Activated naive CD4-positive, alpha-beta T cell treated with anti-CD3 and anti-CD28 coated beads for 36 hours (primary cell): Measurements from ENCODE around the gene DHRS1. TPM values are rescaled to one million over a fixed set of nuclear protein-coding genes. Genes with fewer than 3 reads are reported as not detected.

ENCODE experiments used
- CTCF ChIA-PET: fragments of 350-600 bp; sonication (Branson Sonifier 250); formaldehyde crosslinking; loops from one replicate; lab custom pipeline; 2021; ENCODE audit warnings: antibody characterized with exemption; lab: Charles Lee
- DNase-seq: peaks from one replicate; pipeline ENCODE4 v3.0.0-alpha.2; 2020
- H3K27ac Mint-ChIP-seq: one replicate; pipeline ENCODE4 v1.8.0; 2021; ENCODE audit warnings: mild to moderate bottlenecking, mixed read lengths
- H3K27me3 Mint-ChIP-seq: one replicate; pipeline ENCODE4 v1.8.0; 2021; ENCODE audit warnings: low read depth, mixed read lengths
- H3K36me3 Mint-ChIP-seq: one replicate; pipeline ENCODE4 v1.8.0; 2021; ENCODE audit warnings: low read depth, mixed read lengths
- H3K4me1 Mint-ChIP-seq: one replicate; pipeline ENCODE4 v1.8.0; 2021; ENCODE audit warnings: low read depth, mixed read lengths
- H3K4me3 Mint-ChIP-seq: one replicate; pipeline ENCODE4 v1.8.0; 2021; ENCODE audit warnings: mild to moderate bottlenecking, moderate library complexity, mixed read lengths
- H3K9me3 Mint-ChIP-seq: one replicate; pipeline ENCODE4 v1.8.0; 2021; ENCODE audit warnings: mixed read lengths
- intact Hi-C: fragments of 100-400 bp; cut with micrococcal nuclease; formaldehyde crosslinking; loops from one replicate; pipeline ENCODE4 v1.15.1; 2023
- total RNA-seq, 2 experiments: library from RNA; stranded (reverse); gene quantifications; one replicate each; pipeline ENCODE4 v1.2.3, GENCODE V29; 2021

DHRS1 gene
- total RNA-seq, result 10 to 100 TPM; 11.8 to 13.8 TPM

- Mint-ChIP-seq H3K9me3 (no peaks in the 10 kb centered on the region), H3K4me1 (peaks cover 47% of the 10 kb centered on the region), H3K4me3 (peak within 1 kb of the TSS; percentile 87), H3K36me3 (peaks cover 14% of the 10 kb centered on the region), H3K27ac (peak within 1 kb of the TSS; percentile 89), H3K27me3 (no peaks in the 10 kb centered on the region)
- intact Hi-C loops, result loop anchor here (1.0 to 5.0 kb wide), 8 partner anchors 9 to 207 kb away; partner anchors contain the start of genes CHMP4A, DCAF11, GMPR2 and IPO4
- CTCF ChIA-PET, result interaction anchor here (0.6 to 9.3 kb wide), 18 partner anchors 8 to 152 kb away, joined by 3 to 310 read pairs (median 13); partner anchors contain the start of genes CHMP4A, CIDEB, IRF9 and LTB4R
- peak; percentile 94 for DNase-seq
Measured at GRCh38 chr14:24299255-24300191, at the start of gene DHRS1, which contains the start of gene NOP9. TSS of gene DHRS1 (minus strand) at chr14:24299780. CDS start at chr14:24299106, 674 bp downstream. TSS of gene NOP9 (plus strand) at chr14:24299850. CDS start at chr14:24299955, 105 bp downstream.

- no peak overlapping the region for H3K4me3 Mint-ChIP-seq
- DNase-seq, result no peak
- peaks cover 34% of the 10 kb centered on the region for H3K27me3 Mint-ChIP-seq
- CTCF ChIA-PET, result interaction anchor here (0.6 to 5.3 kb wide), 5 partner anchors 11 to 83 kb away, joined by 5 to 34 read pairs (median 8); partner anchors contain the start of genes ADCY4, CBLN3 and KHNYN
- intact Hi-C loops, result no loop called here
- no peaks in the 10 kb centered on the region for H3K4me1 Mint-ChIP-seq
- no peaks in the 10 kb centered on the region for H3K36me3 Mint-ChIP-seq
- H3K9me3 Mint-ChIP-seq, result no peaks in the 10 kb centered on the region
- no peak overlapping the region for H3K27ac Mint-ChIP-seq
Measured at GRCh38 chr14:24348186-24348585, 48.6 kb upstream of the DHRS1 start.

GRCh38 chr14:24347134-24347533 lies 47.6 kb upstream of the DHRS1 start:
- no peak overlapping the region for H3K27ac Mint-ChIP-seq
- no peak overlapping the region for H3K4me3 Mint-ChIP-seq
- DNase-seq, result no peak
- H3K27me3 Mint-ChIP-seq, result peaks cover 31% of the 10 kb centered on the region
- H3K9me3 Mint-ChIP-seq, result no peaks in the 10 kb centered on the region
- CTCF ChIA-PET, result interaction anchor here (0.6 to 5.3 kb wide), 5 partner anchors 13 to 261 kb away, joined by 3 to 34 read pairs (median 4); partner anchors contain the start of genes ADCY4, CBLN3 and KHNYN
- no peaks in the 10 kb centered on the region for H3K36me3 Mint-ChIP-seq
- H3K4me1 Mint-ChIP-seq, result no peaks in the 10 kb centered on the region
- intact Hi-C loops, result no loop called here

GRCh38 chr14:24343795-24344660 lies 44.4 kb upstream of the DHRS1 start:
- H3K9me3 Mint-ChIP-seq, result no peaks in the 10 kb centered on the region
- H3K4me1 Mint-ChIP-seq, result peaks cover 10% of the 10 kb centered on the region
- H3K27ac Mint-ChIP-seq, result no peak overlapping the region
- intact Hi-C loops, result no loop called here
- H3K36me3 Mint-ChIP-seq, result no peaks in the 10 kb centered on the region
- H3K4me3 Mint-ChIP-seq, result no peak overlapping the region
- peaks cover 8% of the 10 kb centered on the region for H3K27me3 Mint-ChIP-seq
- CTCF ChIA-PET, result interaction anchor here (1.2 to 5.3 kb wide), 4 partner anchors 10 to 92 kb away, joined by 3 to 34 read pairs (median 12); partner anchors contain the start of genes ADCY4, CBLN3 and KHNYN
- DNase-seq, result no peak

GRCh38 chr14:24342889-24343288 lies 43.3 kb upstream of the DHRS1 start:
- peaks cover 8% of the 10 kb centered on the region for H3K27me3 Mint-ChIP-seq
- H3K4me1 Mint-ChIP-seq, result peaks cover 19% of the 10 kb centered on the region

GRCh38 chr14:24340606-24341005 lies 41.0 kb upstream of the DHRS1 start:
- H3K27ac Mint-ChIP-seq, result no peak overlapping the region
- intact Hi-C loops, result loop anchor here (1.0 to 2.0 kb wide), 2 partner anchors 26 to 90 kb away; no protein-coding TSS in a partner anchor
- H3K27me3 Mint-ChIP-seq, result peaks cover 8% of the 10 kb centered on the region
- H3K9me3 Mint-ChIP-seq, result no peaks in the 10 kb centered on the region
- H3K4me3 Mint-ChIP-seq, result no peak overlapping the region
- peaks cover 19% of the 10 kb centered on the region for H3K4me1 Mint-ChIP-seq
- H3K36me3 Mint-ChIP-seq, result peaks cover 2% of the 10 kb centered on the region
- CTCF ChIA-PET, result interaction anchor here (1.0 to 25.1 kb wide), 7 partner anchors 9 to 125 kb away, joined by 3 to 617 read pairs (median 5); partner anchors contain the start of genes CBLN3, KHNYN and MDP1
- no peak for DNase-seq

More at GRCh38 chr14:24342889-24343288, 43.3 kb upstream of the DHRS1 start:
- H3K36me3 Mint-ChIP-seq, result no peaks in the 10 kb centered on the region
- H3K9me3 Mint-ChIP-seq, result no peaks in the 10 kb centered on the region
- H3K4me3 Mint-ChIP-seq, result no peak overlapping the region
- H3K27ac Mint-ChIP-seq, result no peak overlapping the region
- no peak for DNase-seq
- intact Hi-C loops, result no loop called here
- CTCF ChIA-PET, result interaction anchor here (1.2 to 1.4 kb wide), 2 partner anchors 9 to 23 kb away, joined by 3 to 8 read pairs; no protein-coding TSS in a partner anchor

GRCh38 chr14:24339284-24340151 lies 39.9 kb upstream of the DHRS1 start, which contains the start of gene RIPK3:
TSS of gene RIPK3 (minus strand) at chr14:24339991. CDS start at chr14:24339826, 165 bp downstream.
- intact Hi-C loops, result loop anchor here (1.0 to 10.0 kb wide), 3 partner anchors 27 to 815 kb away; no protein-coding TSS in a partner anchor

GRCh38 chr14:24338843-24339242 lies 39.3 kb upstream of the DHRS1 start:
- no peak overlapping the region for H3K27ac Mint-ChIP-seq
- H3K36me3 Mint-ChIP-seq, result peaks cover 7% of the 10 kb centered on the region
- H3K4me3 Mint-ChIP-seq, result peak overlapping the region; percentile 89
- peaks cover 15% of the 10 kb centered on the region for H3K27me3 Mint-ChIP-seq
- H3K4me1 Mint-ChIP-seq, result peaks cover 28% of the 10 kb centered on the region
- intact Hi-C loops, result loop anchor here (10.0 kb wide), 1 partner anchor 816 kb away; no protein-coding TSS in a partner anchor
- CTCF ChIA-PET, result interaction anchor here (0.7 to 25.1 kb wide), 5 partner anchors 12 to 103 kb away, joined by 3 to 617 read pairs (median 3); partner anchors contain the start of genes CBLN3, CIDEB and KHNYN
- H3K9me3 Mint-ChIP-seq, result no peaks in the 10 kb centered on the region
- DNase-seq, result no peak

More at GRCh38 chr14:24339284-24340151, 39.9 kb upstream of the DHRS1 start, which contains the start of gene RIPK3:
- H3K27me3 Mint-ChIP-seq, result peaks cover 11% of the 10 kb centered on the region
- peak; percentile 84 for DNase-seq
- peaks cover 7% of the 10 kb centered on the region for H3K36me3 Mint-ChIP-seq
- H3K9me3 Mint-ChIP-seq, result no peaks in the 10 kb centered on the region
- CTCF ChIA-PET, result interaction anchor here (0.7 to 25.1 kb wide), 10 partner anchors 8 to 124 kb away, joined by 3 to 617 read pairs (median 4); partner anchors contain the start of genes CBLN3, CIDEB, KHNYN and MDP1
- H3K4me1 Mint-ChIP-seq, result peaks cover 26% of the 10 kb centered on the region
- peak within 1 kb of the TSS; percentile 67 for H3K27ac Mint-ChIP-seq
- H3K4me3 Mint-ChIP-seq, result peak within 1 kb of the TSS; percentile 89

GRCh38 chr14:24337824-24338175 lies 38.2 kb upstream of the DHRS1 start:
- DNase-seq, result no peak
- H3K27ac Mint-ChIP-seq, result peak overlapping the region; percentile 44

GRCh38 chr14:24337144-24337823 lies 37.7 kb upstream of the DHRS1 start:
- Mint-ChIP-seq H3K4me1 (peaks cover 39% of the 10 kb centered on the region), H3K4me3 (no peak overlapping the region), H3K9me3 (no peaks in the 10 kb centered on the region), H3K27ac (no peak overlapping the region), H3K36me3 (peaks cover 7% of the 10 kb centered on the region), H3K27me3 (peaks cover 20% of the 10 kb centered on the region)
- intact Hi-C loops, result loop anchor here (10.0 kb wide), 1 partner anchor 818 kb away; no protein-coding TSS in a partner anchor
- CTCF ChIA-PET, result interaction anchor here (0.9 to 25.1 kb wide), 10 partner anchors 8 to 102 kb away, joined by 3 to 617 read pairs (median 4); partner anchors contain the start of genes CBLN3, CIDEB, KHNYN and TINF2
- DNase-seq, result no peak

More at GRCh38 chr14:24337824-24338175, 38.2 kb upstream of the DHRS1 start:
- CTCF ChIA-PET, result interaction anchor here (0.9 to 25.1 kb wide), 8 partner anchors 9 to 96 kb away, joined by 3 to 617 read pairs (median 4); partner anchors contain the start of genes CBLN3, CIDEB, KHNYN and TINF2
- Mint-ChIP-seq H3K4me3 (peak overlapping the region; percentile 13), H3K4me1 (peaks cover 35% of the 10 kb centered on the region), H3K36me3 (peaks cover 7% of the 10 kb centered on the region), H3K9me3 (no peaks in the 10 kb centered on the region), H3K27me3 (peaks cover 19% of the 10 kb centered on the region)
- intact Hi-C loops, result loop anchor here (10.0 kb wide), 1 partner anchor 817 kb away; no protein-coding TSS in a partner anchor
